GM21528 (cell line): Measurements from ENCODE around the gene PMPCA.

Experiments
- ATAC-seq: cut with Tn5 transposase; IDR thresholded peaks from one replicate; pipeline ENCODE4 v1.9.1; 2021; ENCODE audit warnings: mild to moderate bottlenecking, moderate library complexity; ENCODE audit not compliant: unreplicated experiment, low FRiP score

PMPCA gene

GRCh38 chr9:136433043-136433715 is 22.7 kb downstream of the PMPCA start:
- no peak for ATAC-seq

- ATAC-seq: no peak
Observed at GRCh38 chr9:136433849-136434579, 23.6 kb downstream of the PMPCA start.

GRCh38 chr9:136434580-136435169 is 24.2 kb downstream of the PMPCA start:
- ATAC-seq: no peak

GRCh38 chr9:136436055-136436634 is 25.7 kb downstream of the PMPCA start:
- ATAC-seq: no peak

GRCh38 chr9:136437430-136437829 is 27.0 kb downstream of the PMPCA start:
- ATAC-seq: no peak

- no peak for ATAC-seq
Observed at GRCh38 chr9:136437839-136438547, 27.5 kb downstream of the PMPCA start.

GRCh38 chr9:136438548-136439480 is 28.4 kb downstream of the PMPCA start:
- peak; percentile 52 for ATAC-seq

GRCh38 chr9:136439481-136440408 is 29.3 kb downstream of the PMPCA start, which contains the start of gene INPP5E:
Gene INPP5E, minus strand, starts transcription at chr9:136439845. Its CDS starts 426 bp downstream, at chr9:136439419.
- peak; percentile 57 for ATAC-seq

GRCh38 chr9:136441191-136441680 is 30.8 kb downstream of the PMPCA start:
- no peak for ATAC-seq

- ATAC-seq: no peak
Observed at GRCh38 chr9:136441681-136442245, 31.3 kb downstream of the PMPCA start.

GRCh38 chr9:136442265-136442664 is 31.8 kb downstream of the PMPCA start:
- ATAC-seq: no peak

- no peak for ATAC-seq
Observed at GRCh38 chr9:136443087-136443486, 32.6 kb downstream of the PMPCA start.

- no peak for ATAC-seq
Observed at GRCh38 chr9:136443687-136444086, 33.2 kb downstream of the PMPCA start.

- ATAC-seq: no peak
Observed at GRCh38 chr9:136444102-136444501, 33.6 kb downstream of the PMPCA start.

GRCh38 chr9:136445799-136446198 is 35.3 kb downstream of the PMPCA start:
- ATAC-seq: no peak

GRCh38 chr9:136447173-136447778 is 36.8 kb downstream of the PMPCA start:
- ATAC-seq: no peak

GRCh38 chr9:136448655-136449054 is 38.2 kb downstream of the PMPCA start:
- no peak for ATAC-seq
